NAMALWA (cell line): ENCODE measurements around the gene NLRP2B.
"Not testable (repeated sequence)": the region's sequence is repeated elsewhere in the genome, so short reads cannot be mapped to it uniquely, and the experiment has no call there.

ENCODE experiments used
- DNase-seq: peaks from one replicate; pipeline ENCODE4 v3.0.0-alpha.2; 2015; ENCODE audit warnings: low spot score

Gene NLRP2B

GRCh38 chrX:57680160-57680559 is at the start of gene NLRP2B:
TSS of gene NLRP2B (minus strand) at chrX:57680260.
- no peak for DNase-seq

GRCh38 chrX:57725995-57726394 is 45.9 kb upstream of the NLRP2B start:
- DNase-seq = not testable (repeated sequence)

GRCh38 chrX:57681341-57681740 is 1.3 kb upstream of the NLRP2B start:
- DNase-seq = no peak

GRCh38 chrX:57678686-57679428 is 1.2 kb downstream of the NLRP2B start:
- no peak for DNase-seq

- DNase-seq = no peak
Measured at GRCh38 chrX:57677132-57677858, 2.8 kb downstream of the NLRP2B start.

- no peak for DNase-seq
Measured at GRCh38 chrX:57675320-57675719, 4.7 kb downstream of the NLRP2B start.

- no peak for DNase-seq
Measured at GRCh38 chrX:57674861-57675260, 5.2 kb downstream of the NLRP2B start.

GRCh38 chrX:57669961-57670360 is 10.1 kb downstream of the NLRP2B start:
- no peak for DNase-seq

GRCh38 chrX:57667010-57667409 is 13.1 kb downstream of the NLRP2B start:
- no peak for DNase-seq

GRCh38 chrX:57655065-57655464 is 25.0 kb downstream of the NLRP2B start:
- DNase-seq = no peak

GRCh38 chrX:57652705-57653104 is 27.4 kb downstream of the NLRP2B start:
- no peak for DNase-seq

- DNase-seq = no peak
Measured at GRCh38 chrX:57651169-57651919, 28.7 kb downstream of the NLRP2B start.

GRCh38 chrX:57647020-57647419 is 33.0 kb downstream of the NLRP2B start:
- no peak for DNase-seq

- DNase-seq = no peak
Measured at GRCh38 chrX:57643698-57644097, 36.4 kb downstream of the NLRP2B start.

- DNase-seq = no peak
Measured at GRCh38 chrX:57641338-57641737, 38.7 kb downstream of the NLRP2B start.

- DNase-seq = no peak
Measured at GRCh38 chrX:57640674-57641016, 39.4 kb downstream of the NLRP2B start.

- DNase-seq = not testable (repeated sequence)
Measured at GRCh38 chrX:57629438-57629837, 50.6 kb downstream of the NLRP2B start.
